Measurements from ENCODE around the gene PRR5L.

Gene PRR5L

GRCh38 chr11:36358436-36358835, 62.3 kb downstream of the PRR5L start:
- DNase-seq (ENCODE audit: low spot score), result no peak

- DNase-seq (ENCODE audit: low spot score), result no peak
Measured at GRCh38 chr11:36360318-36360717, 64.2 kb downstream of the PRR5L start.

GRCh38 chr11:36360826-36361415, 64.8 kb downstream of the PRR5L start:
- no peak for DNase-seq (ENCODE audit: low spot score)

GRCh38 chr11:36361472-36361871, 65.4 kb downstream of the PRR5L start:
- no peak for DNase-seq (ENCODE audit: low spot score)

GRCh38 chr11:36361901-36362391, 65.9 kb downstream of the PRR5L start:
- peak; percentile 70 for DNase-seq (ENCODE audit: low spot score)

GRCh38 chr11:36362902-36363301, 66.8 kb downstream of the PRR5L start:
- DNase-seq (ENCODE audit: low spot score), result peak; percentile 63

GRCh38 chr11:36363361-36364268, 67.5 kb downstream of the PRR5L start:
- no peak for DNase-seq (ENCODE audit: low spot score)

GRCh38 chr11:36364551-36365325, 68.7 kb downstream of the PRR5L start:
- DNase-seq (ENCODE audit: low spot score), result no peak

GRCh38 chr11:36365907-36366306, 69.8 kb downstream of the PRR5L start:
- no peak for DNase-seq (ENCODE audit: low spot score)

GRCh38 chr11:36367806-36368680, 72.0 kb downstream of the PRR5L start:
- no peak for DNase-seq (ENCODE audit: low spot score)

GRCh38 chr11:36371181-36371580, 75.1 kb downstream of the PRR5L start:
- DNase-seq (ENCODE audit: low spot score), result no peak

GRCh38 chr11:36371590-36371989, 75.5 kb downstream of the PRR5L start:
- DNase-seq (ENCODE audit: low spot score), result no peak

GRCh38 chr11:36372101-36372771, 76.1 kb downstream of the PRR5L start:
- DNase-seq (ENCODE audit: low spot score), result peak; percentile 29

GRCh38 chr11:36373016-36374010, 77.2 kb downstream of the PRR5L start:
- no peak for DNase-seq (ENCODE audit: low spot score)

- DNase-seq (ENCODE audit: low spot score), result no peak
Measured at GRCh38 chr11:36374726-36375125, 78.6 kb downstream of the PRR5L start.

GRCh38 chr11:36375353-36376008, 79.4 kb downstream of the PRR5L start:
- no peak for DNase-seq (ENCODE audit: low spot score)

GRCh38 chr11:36376009-36376887, 80.2 kb downstream of the PRR5L start:
- DNase-seq (ENCODE audit: low spot score), result peak; percentile 20
